T-helper 9 cell (primary cell): Measurements from ENCODE around the gene GLT6D1.

ENCODE experiments used
- DNase-seq: peaks from one replicate; pipeline ENCODE4 v3.0.0-alpha.2; 2020

GLT6D1 gene

DNA sequence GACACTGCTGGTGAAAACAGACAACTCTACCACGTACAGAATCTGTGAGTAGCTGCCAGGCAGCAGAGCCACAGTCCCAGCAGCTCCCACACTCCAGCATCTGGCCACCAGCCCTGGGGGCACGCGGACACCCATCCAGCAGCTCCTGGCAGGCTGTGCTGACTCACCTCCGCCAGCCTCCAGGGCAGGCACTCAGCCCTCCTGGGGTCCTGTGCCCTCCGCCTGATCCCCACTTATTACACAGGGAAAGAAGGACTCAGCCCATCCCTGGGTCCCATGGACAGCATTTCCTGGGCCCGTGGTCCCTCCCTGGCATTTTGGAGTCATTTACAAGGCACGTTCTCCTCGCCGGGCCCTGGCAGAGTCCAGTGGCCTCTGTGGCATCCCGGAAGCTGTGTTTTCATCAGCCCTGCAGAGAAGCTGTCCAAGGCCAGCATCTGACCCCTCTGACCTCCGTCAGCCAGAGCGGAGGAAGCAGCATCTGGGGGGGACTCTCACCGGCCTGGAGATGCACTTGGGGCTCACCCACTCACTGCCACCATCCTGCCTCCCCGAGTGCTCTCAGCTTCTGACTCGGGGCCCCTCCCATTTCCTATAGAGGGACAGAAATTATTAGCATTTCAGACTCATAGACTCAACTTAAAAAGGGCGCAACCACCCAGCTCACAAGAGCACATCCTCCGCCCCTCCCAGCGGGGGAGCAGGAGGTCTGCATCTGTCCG is 56.2 kb downstream of the GLT6D1 start:
- DNase-seq = no peak

DNA sequence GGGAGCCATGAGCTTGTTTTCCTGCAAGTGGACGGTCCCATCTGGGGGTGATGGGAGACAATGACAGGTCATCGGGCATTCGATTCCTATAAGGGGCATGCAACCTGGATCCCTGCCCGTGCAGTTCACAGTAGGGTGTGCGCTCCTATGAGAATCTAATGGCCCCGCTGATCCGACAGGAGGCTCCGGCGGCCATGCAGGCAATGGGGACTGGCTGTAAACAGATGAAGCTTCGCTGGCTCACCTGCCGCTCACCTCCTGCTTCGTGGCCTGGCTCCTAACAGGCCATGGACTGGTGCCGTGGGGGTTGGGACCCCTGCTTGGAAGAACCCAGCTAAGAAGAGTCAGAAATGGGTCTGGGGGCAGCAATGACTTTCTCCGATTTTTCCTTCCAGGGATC is 56.8 kb downstream of the GLT6D1 start:
- DNase-seq = no peak

DNA sequence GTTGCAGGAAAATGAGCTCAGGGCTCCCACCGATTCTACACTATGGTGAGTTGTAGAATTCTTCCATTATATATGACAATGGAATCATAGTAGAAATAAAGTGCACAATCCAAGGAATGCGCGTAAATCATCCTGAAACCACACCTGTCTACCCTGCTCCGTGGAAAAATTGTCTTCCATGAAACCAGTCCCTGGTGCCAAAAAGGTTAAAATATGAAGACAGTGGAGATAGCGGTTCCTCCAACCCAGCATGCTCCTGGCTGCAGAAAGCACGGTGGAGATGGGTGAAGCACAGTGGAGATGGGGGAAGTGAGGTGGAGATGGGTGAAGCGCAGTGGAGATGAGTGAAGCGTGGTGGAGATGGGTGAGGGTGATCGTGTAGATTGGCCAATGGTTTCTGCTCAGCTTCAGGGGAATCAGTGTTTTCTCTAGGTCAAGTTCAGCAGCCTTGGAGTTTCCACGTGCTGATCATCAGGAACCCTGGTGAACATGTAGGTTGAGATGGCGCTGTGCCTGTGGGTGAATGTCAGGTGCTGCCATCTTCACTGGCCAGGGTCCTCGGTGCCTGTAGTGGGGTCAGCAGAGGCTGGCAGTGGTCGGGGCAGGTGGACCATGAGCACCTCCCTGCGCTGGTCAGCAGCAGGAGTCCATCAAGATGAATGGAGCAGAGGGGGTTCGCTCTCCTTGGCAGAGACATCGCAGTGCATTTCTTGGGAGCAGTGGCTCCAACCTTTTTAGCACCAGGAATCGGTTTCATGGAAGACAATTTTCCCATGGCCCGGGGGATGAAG is 57.5 kb downstream of the GLT6D1 start:
- no peak for DNase-seq

DNA sequence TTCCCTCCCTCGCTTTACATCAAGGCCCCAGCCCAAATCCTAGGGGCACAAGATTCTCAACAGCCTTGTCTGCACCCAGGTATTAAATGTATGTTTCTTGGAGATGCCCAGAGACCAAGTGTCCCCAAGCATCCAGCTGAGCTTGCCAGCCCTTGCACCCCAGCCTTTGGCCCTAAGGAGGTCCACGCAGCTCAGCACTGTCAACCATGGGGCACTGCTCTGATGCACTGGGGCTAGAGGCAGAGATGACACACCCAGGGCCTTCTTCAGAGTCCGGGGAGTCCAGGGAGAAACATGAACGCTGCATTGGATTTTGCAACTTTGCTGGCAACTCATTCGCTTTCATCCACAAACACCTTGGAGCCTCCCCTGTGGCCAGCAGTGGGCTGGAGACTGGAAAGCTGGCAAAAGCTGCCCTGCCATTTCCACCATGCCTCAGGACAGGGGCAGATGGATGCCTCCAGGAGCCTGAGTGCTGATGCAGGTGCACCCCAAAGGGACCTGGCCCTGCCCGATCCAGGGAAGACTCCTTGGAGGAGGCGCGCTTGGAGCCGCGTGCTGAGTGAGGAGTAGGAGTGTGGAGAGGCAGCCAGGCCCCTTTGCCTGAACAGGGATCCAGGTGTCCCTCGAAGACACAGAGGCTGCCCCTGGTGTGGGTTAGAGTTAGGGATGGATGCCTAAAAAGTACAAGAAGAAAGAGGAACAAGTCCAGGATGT is 58.5 kb downstream of the GLT6D1 start:
- no peak for DNase-seq

DNA sequence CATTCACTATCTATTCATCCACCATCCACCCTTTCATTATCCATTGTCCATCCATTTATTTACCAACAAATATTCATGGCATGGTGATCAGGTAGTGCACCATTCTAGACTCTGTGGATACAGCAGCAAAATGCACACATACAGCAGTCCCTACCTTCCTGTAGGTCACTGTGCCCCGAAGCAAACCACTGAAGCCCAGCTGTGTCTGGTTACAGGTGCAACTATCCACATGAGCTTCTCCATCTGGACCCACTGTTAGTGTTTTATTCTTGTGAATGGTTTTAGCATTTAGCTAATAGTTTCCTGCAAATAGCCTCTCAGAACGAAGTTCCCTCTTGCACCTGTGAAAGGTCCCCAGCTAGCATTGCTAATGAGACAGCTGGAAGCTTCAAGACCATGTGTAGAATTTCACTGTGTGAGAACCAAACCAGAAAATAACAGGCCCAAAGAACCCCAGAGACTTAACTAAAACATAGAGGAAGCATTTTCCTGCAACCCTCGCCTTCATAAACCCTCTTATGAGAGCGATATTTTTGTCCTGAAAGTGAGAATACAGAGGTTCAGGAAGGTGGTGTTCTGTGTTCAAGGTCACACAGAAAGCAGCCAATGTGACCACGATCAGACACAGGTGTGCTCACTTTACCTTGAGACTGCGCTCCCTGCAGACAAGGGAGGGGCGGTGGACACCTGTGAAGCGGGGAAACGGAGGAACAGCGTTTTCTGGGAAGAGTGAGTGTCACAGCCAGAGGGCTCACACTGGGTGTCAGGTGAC is 59.3 kb downstream of the GLT6D1 start:
- no peak for DNase-seq

DNA sequence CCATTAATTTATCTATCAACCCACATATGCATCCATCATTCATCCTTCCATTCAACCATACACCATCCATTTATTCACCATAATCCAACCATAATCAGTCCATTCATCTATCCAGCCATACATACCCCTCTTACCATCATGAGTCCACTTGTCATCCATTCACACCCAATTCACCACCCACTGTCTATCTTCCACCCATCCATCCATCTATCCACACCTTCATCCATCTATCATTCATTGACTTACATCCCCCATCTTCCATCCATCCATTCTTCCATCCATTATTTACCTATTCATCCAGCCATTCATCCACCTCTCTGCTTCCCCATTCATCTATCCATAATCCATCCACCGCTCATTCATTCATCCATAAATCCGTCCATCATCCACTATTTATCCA is 60.0 kb downstream of the GLT6D1 start:
- DNase-seq = no peak

DNA sequence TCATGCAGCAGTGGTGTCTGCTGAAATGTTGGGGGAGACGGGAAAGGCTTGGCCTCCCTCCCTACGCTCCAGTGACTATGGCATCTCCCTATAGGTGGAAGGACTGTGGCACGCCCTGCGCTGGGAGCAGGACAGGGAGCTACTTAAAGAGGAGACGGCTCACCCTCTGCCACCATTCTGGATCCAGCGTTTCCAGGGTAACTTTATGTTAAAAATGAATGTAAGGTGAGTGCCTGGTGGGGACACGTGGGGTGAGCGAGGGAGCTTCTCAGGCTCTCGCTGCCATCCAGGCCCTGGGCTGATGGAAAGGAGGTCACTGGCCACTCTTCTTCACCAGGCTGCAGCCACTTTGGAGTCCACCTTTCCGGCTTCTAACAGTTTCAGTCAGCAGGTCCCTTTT is 62.1 kb downstream of the GLT6D1 start:
- DNase-seq = no peak

DNA sequence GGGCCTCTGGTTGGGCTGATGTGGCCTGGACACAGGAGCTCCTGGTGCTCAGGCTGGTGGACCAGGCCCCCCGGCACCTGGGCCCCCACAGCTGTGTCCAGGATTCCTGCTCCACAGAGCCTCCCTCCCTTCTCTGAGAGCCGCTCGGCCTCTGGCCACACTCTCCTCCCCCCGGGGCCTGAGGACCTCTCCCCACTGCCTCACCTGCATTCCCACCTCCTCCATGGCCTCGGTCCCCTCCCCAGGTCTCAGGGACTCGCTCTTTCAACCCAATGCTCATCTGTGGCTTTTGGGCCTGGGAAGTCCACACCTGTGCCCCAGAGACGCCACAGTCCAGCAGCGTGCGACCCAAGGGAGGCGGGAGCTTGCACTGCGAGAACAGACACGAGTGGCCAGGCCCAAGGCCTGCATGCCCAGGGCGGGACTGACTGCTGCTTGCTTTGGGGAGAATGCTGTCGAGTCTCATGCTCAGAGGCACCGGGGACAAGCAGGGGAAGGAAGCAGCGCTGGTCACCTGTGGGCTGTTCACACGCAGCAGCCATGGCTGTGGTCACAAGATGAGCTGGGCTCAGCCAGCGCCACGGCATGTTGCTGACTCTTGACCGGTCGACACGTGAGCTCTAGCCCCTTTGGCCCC is 63.2 kb downstream of the GLT6D1 start:
- no peak for DNase-seq

DNA sequence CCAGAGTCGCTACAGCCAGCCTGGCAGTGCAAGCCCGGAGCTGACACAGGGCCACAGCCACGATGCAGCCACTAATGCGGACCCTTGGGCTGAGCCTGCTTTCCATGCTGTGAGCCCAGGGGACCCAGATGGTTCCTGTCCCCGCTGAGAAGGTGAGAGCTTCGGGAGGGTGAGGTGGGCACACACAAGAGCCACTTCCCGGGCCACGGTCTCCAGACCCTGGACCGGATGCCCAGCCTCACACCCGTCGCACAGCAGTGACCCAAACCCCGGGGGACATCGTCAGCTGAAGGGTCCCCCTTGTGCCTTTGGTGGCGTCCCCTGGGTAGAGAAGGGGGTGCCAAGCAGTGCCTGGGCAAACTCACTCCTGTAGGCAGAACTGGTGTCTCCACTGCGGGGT is 64.4 kb downstream of the GLT6D1 start:
- no peak for DNase-seq

DNA sequence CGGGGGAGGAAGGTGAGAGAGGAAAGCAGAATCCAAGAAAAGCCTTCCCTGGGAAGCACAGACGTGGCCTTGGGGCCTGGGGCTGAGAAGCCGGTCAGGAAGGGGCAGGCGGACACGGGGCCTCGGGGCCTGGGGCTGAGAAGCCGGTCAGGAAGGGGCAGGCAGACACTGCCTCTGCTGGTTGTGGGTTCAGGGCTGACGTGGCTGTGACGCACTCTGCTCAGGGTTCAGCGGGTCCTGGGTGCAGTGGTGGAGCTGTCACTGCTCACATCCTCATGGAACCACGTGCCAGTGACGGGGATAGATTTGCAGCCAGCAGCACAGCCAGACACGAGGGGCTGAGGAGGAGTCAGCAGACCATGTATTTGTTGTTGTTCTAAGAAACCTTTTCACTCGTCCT is 65.0 kb downstream of the GLT6D1 start:
- DNase-seq = no peak
